K562 (cell line): ENCODE results near the gene RHD. TPM values are rescaled to one million over a fixed set of nuclear protein-coding genes. Genes with fewer than 3 reads are reported as not detected.
A peak's percentile ranks its signal among the peaks of the same experiment; 100 is the strongest.

Source experiments
- ARNT ChIP-seq, 2 experiments: fragments of 450-650 bp; IDR thresholded peaks; 2 replicates each; pipeline ENCODE4 v1.6.1; 2016; ENCODE audit warnings: mild to moderate bottlenecking in 1 of 2
- CBFA2T2 ChIP-seq: fragments of 450-650 bp; conservative IDR thresholded peaks from 2 replicates; pipeline ENCODE4 v1.6.1; 2017; ENCODE audit warnings: mild to moderate bottlenecking
- CHD1 ChIP-seq: fragments of 200-600 bp; sonication (generic); IDR thresholded peaks from one replicate; pipeline ENCODE4 v1.6.1; 2012; ENCODE audit warnings: mild to moderate bottlenecking, moderate library complexity, low read length, inconsistent platforms
- GTF3C2 ChIP-seq: IDR thresholded peaks from 3 replicates; pipeline ENCODE4 v1.6.1; 2011; ENCODE audit warnings: borderline replicate concordance, mild to moderate bottlenecking, moderate library complexity; ENCODE audit not compliant: insufficient read length; ENCODE audit errors: extremely low read depth
- HDAC3 ChIP-seq: fragments of 450-650 bp; IDR thresholded peaks from 2 replicates; pipeline ENCODE4 v1.6.1; 2018; ENCODE audit warnings: borderline replicate concordance, mild to moderate bottlenecking, moderate library complexity; ENCODE audit not compliant: partially characterized antibody
- HLTF ChIP-seq: fragments of 450-650 bp; IDR thresholded peaks from 2 replicates; pipeline ENCODE4 v1.6.1; 2016
- ILK ChIP-seq: fragments of 450-650 bp; IDR thresholded peaks from 2 replicates; pipeline ENCODE4 v1.6.1; 2016; ENCODE audit warnings: missing genetic modification characterization, low read depth, mild to moderate bottlenecking, missing compliant biosample characterization, moderate library complexity, borderline replicate concordance
- MAFG ChIP-seq: fragments of 450-650 bp; conservative IDR thresholded peaks from 2 replicates; pipeline ENCODE4 v1.6.1; 2016; ENCODE audit warnings: missing genetic modification characterization, missing compliant biosample characterization
- MYC ChIP-seq, 2 experiments: fragments of 250-450 bp in 1 of 2; sonication (Bioruptor Pico) in 1 of 2; IDR thresholded peaks; 2 replicates each; pipeline versions ENCODE4 v1.5.1 to v1.6.1; 2012 to 2021; ENCODE audit warnings: low read depth in 2 of 2, borderline replicate concordance in 1 of 2, improper control_type of control experiment in 1 of 2, low read length in 1 of 2, mild to moderate bottlenecking in 1 of 2, moderate library complexity in 1 of 2
- NFATC3 ChIP-seq: fragments of 450-650 bp; IDR thresholded peaks from 2 replicates; pipeline ENCODE4 v1.6.1; 2017; ENCODE audit warnings: mild to moderate bottlenecking
- SOX6 ChIP-seq: fragments of 450-650 bp; IDR thresholded peaks from 2 replicates; pipeline ENCODE4 v1.6.1; 2014; ENCODE audit warnings: mild to moderate bottlenecking
- STAT5A ChIP-seq: IDR thresholded peaks from 2 replicates; pipeline ENCODE4 v1.6.1; 2012; ENCODE audit warnings: low read length, inconsistent platforms, borderline replicate concordance
- TRIM25 ChIP-seq: fragments of 450-650 bp; IDR thresholded peaks from 2 replicates; pipeline ENCODE4 v1.7.0; 2016; ENCODE audit warnings: borderline replicate concordance
- ZBTB11 ChIP-seq, 3 experiments: fragments of 200-800 bp in 1 of 3; fragments of 250-450 bp in 1 of 3; fragments of 450-650 bp in 1 of 3; sonication (Bioruptor Pico) in 1 of 3; sonication (Bioruptor generic) in 1 of 3; formaldehyde crosslinking in 1 of 3; IDR thresholded peaks; 2 replicates each; pipeline versions ENCODE4 v1.6.1 to v1.8.0; 2016 to 2022; ENCODE audit warnings: mild to moderate bottlenecking in 2 of 3, missing genetic modification characterization in 2 of 3, missing compliant biosample characterization in 1 of 3, moderate library complexity in 1 of 3
- ZNF224 ChIP-seq: sonication (generic); formaldehyde crosslinking; IDR thresholded peaks from 2 replicates; pipeline ENCODE4 v1.8.0; 2022; ENCODE audit warnings: mild to moderate bottlenecking, missing genetic modification reagents
- ZNF384 ChIP-seq: IDR thresholded peaks from 2 replicates; pipeline ENCODE4 v1.6.1; 2012; ENCODE audit warnings: low read depth, low read length, improper control_type of control experiment
- ZNF507 ChIP-seq: conservative IDR thresholded peaks from 2 replicates; pipeline ENCODE4 v1.6.1; 2017; ENCODE audit warnings: missing genetic modification characterization, missing compliant biosample characterization
- ZNF511 ChIP-seq: sonication (generic); formaldehyde crosslinking; IDR thresholded peaks from 2 replicates; pipeline ENCODE4 v1.8.0; 2022; ENCODE audit warnings: mild to moderate bottlenecking, missing genetic modification reagents
- polyA plus RNA-seq, 8 experiments: library from polyadenylated mRNA; depleted of rRNA in 4 of 8; stranded (reverse) in 5 of 8; unstranded in 3 of 8; fragments of >200 nt; fragmentation: Nextera tagmentation in 2 of 8; fragmentation: Illumina TruSeq in 1 of 8; extraction: Ambion mirVana in 2 of 8; extraction: Trizol in 1 of 8; gene quantifications; 2 replicates each; pipeline versions ENCODE4 v1.2.1 to v1.2.3, GENCODE V29; 2011 to 2014; ENCODE audit warnings: inconsistent platforms in 1 of 8, missing spikeins in 1 of 8
- total RNA-seq, 7 experiments: library from RNA; depleted of rRNA in 6 of 7; stranded (reverse); fragments of >200 nt in 6 of 7; fragmentation: Illumina TruSeq in 2 of 7; extraction: Trizol in 2 of 7; gene quantifications; 2 replicates each; pipeline versions ENCODE4 v1.2.1 to v1.2.3, GENCODE V29; 2011 to 2021; ENCODE audit warnings: low replicate concordance in 1 of 7

Gene RHD
- total and polyA plus RNA-seq, 9 of the 15 experiments (the other 6 are each of a cell fraction or from before 2014, with no cell fraction given): 8.8 to 32.4 (median 15.0) TPM

GRCh38 chr1:25232866-25233784 is 39.2 kb upstream of the RHD start (continued):
- TF ChIP-seq MYC (IDR thresholded peaks at IDR 0.05; ENCODE audit: low read depth, low read length) (no peak; the same call in 1 of the 2 replicates), MYC (CRISPR knock-in tag; IDR thresholded peaks at IDR 0.05; ENCODE audit: borderline replicate concordance, low read depth) (peak; percentile 94), SOX6 (peak; percentile 93), ZNF507 (tag) (no peak), CBFA2T2 (peak; percentile 56), ZNF384 (no peak), ZNF511 (CRISPR knock-in tag) (no peak), HDAC3 (peak; percentile 57), NFATC3 (peak; percentile 57), ARNT (IDR thresholded peaks at IDR 0.05) (peak in 1 of 2 experiments; percentile 67; a peak in 3 of 4 replicates), TRIM25 (no peak), MAFG (tag) (no peak), ILK (tag) (no peak), ZBTB11 (CRISPR knock-in tag; IDR thresholded peaks at IDR 0.05) (peak in 1 of 3 experiments; percentile 71; a peak in 1 of 6 replicates), GTF3C2 (no peak), ZNF224 (CRISPR knock-in tag) (no peak), CHD1 (peak; percentile 98), HLTF (no peak), STAT5A (no peak)
